HG02623 (cell line): ENCODE measurements around the gene COPS8.

Experiments
- ATAC-seq: cut with Tn5 transposase; IDR thresholded peaks from one replicate; pipeline ENCODE4 v1.9.1; 2021; ENCODE audit warnings: moderate library complexity; ENCODE audit not compliant: unreplicated experiment

Gene COPS8

DNA sequence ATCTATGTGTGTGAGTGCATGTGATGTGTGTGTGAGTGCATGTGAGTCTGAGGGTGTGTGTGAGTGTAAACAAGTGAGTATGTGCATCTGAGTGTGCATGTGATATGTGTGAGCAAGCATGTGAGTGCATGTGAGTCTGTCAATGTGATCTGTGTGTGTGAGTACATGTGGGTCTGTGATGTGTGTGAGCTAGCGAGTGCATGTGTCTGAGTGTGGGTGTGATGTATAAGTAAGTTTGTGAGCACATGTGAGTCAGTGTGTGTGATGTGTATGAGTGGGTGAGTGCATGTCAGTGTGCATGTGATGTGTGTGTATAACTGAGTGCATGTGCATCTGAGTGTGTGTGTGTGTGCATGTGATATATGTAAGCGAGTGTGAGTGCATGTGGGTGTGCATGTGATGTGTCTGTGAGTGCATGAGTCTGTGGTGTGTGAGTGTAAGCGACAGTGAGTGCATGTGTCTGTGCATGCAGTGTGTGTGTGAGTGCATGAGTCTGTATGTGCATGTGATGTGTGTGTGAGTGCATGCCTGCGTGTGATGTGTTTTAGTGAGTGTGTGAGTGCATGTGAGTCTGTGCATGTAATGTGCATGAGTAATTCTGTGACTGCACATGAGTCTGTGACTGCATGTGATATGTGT, 44.1 kb downstream of the COPS8 start:
- ATAC-seq: no peak

DNA sequence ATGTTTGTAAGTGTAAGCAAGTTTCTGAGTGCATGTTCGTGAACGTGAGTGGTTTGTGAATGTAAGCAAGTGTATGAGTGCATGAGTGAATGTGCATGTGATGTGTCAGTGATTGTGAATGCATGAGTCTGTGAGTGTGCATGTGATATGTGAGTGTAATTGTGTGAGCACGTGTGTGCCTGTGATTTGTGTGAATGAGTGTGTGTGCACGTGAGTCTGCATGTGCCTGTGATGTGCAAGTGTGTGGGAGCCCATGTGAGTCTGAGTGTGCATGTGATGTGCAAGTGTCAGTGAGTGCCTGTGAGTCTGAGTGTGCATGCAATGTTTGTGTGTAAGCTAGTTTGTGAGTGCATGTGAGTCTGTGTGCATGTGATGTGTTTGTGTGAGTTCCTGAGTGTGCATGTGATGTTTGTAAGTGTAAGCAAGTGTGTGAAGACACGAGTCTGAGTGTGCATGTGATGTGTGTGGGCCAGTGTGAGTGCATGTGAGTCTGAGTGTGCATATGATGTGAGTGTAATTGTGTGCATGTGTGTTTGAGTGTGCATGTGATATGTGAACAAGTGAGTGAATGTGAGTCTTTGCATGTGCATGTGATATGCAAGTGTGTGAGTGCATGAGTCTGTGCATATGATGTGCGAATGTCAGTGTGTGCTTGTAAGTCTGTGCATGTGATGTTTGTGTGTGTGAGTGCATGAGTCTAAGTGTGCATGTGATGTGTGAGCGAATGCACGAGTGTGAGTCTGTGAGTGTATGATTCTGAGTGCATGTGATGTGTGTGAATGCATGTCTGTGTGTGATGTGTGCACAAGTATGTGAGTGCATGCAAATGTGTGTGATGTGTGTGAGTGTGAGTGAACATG, 45.1 kb downstream of the COPS8 start:
- no peak for ATAC-seq

DNA sequence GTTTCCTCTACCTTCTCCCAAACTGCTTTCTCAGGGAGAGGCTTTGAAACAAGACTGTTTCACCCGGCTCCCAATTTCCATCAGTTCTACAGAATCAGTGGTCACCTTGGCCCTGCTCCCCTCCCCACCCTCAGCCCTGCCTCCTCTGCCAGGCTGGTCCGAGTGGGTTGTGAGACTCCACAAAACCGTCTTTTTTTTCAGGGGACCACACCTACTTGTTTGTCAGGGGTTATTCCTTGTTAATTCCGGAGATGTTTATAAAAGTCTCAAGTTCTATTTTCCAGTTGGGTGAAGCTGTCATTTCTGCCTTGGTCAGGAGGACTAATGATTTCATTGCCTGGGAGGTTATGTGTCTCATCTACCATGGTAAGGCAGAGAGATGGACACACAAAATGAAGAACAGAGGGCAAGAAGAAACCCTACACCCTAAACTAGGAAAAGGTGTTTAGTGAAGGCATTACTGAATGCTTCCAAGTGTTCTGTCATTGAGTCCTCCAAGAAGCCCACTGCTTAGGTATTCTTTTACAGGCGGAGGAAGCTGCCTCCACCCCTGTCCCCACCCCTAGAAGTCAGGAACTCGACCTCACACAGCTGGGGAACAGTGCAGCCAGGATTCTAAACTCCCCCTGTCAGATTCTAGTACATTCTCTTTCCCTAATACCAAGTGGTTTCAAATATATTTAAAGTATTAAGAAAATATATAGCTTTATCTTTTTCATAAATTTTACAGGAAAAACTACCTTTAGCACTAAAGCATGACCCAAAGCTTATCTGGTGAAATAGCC, 46.3 kb downstream of the COPS8 start:
- ATAC-seq: no peak

DNA sequence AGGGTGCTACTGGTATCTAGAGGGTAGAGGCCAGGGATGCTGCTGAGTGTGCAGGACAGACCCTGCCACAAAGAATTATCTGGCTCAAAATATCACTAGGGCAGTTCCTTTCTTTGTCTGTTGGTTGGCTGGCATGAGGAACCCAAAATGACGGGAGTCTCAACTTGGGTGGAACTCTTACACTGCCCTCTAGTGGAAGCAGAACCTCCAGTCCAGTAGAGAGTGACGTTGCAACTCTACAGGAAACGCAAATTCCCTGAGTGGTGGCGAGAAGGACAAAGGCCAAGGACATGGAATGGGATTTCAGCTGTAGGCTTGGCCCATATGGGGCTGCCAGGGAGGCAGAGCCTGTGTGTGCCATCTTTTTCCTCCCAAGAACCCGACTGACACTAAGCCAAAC, 47.1 kb downstream of the COPS8 start:
- no peak for ATAC-seq

DNA sequence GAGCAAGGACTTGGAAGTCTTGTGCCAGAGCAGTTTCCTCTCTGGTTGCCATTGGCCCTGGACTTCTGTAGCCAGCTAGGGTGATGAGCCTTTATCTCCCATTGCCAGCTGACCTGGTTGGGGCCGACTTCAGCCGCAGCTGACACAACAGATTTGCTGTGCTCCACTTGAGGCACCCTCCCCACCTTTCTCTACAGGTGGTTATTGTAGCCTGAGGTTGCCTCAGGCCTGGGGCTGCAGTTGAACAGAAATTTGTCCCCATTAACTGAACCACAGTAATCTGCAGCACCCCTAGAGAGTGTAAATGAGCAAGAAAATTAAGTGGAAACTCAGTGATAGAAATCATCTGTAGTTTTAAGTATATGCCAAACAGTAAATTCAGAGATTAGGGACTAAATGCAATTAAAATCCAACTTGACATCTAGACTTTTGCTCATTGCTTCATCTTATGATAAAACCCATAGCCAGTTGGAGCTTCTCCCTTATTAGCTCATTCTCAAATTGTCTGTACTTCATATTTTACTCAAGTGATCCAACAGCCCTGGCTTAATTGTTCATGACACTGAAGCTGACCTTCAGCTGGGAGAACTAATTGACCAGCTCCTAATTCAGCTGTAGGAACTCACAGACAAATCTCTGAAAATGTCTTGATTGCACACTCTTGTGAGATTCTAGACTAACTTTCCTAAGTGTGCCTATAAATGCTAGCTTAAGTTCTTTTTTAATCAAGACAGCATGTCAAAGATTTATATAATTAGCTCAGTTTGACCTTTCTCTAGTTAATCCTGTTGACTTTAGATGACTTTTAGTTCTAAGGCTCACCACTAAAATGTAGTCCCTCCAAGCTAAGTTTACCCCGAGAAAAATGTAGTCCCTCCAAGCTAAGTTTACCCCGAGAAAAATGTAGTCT, 48.9 kb downstream of the COPS8 start:
- no peak for ATAC-seq

DNA sequence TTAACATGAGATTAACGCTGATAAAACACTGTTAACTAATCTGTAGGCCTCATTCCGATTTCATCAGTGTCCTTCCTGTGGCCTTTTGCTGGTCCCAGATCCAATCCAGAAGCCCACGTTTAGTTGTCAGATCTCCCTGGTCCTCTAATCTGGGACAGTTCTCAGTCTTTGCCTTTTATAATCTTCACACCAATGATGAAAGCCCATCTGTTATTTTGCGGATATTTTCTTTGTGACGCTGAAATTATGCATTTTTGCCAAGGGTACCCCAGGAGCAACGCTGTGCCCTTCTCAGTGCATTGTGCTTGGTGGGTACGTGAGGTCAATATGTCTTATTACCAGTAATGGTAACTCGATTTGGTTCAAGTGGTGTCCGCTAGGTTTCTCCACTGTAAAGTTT, 51.1 kb downstream of the COPS8 start:
- no peak for ATAC-seq

DNA sequence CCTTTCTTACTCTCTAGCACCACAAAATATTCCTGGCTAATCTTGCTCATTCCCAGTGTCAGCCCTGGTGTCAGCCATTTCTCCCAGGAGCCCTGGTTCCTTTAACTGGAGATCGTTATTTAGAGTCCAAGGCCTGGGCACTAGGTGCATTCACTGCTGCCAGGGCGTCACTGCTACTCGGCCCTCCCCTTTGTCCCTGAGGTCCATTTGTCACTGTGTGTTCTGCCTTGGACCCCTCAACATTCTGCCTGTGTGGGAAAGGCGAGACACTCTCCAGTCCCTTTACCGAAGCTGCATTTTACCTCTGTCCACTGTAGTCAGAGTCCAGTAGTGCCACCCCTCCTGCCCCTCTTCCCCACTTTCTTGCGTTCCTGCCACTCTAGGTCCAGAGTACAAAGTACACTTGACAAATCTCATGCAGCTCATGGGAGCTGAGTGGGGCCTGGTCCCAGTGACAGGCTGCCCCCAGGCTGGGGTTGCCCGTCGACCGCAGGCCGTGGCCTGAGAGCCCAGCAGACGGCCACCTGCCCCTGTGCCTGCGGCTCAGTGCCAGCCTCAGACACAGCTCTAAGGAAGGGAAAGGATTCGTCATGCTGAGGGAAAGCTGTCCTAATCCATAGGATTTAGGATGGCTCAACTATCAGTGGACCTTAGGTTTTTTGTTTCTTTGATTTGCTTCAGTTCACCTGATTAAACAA, 52.1 kb downstream of the COPS8 start:
- no peak for ATAC-seq

DNA sequence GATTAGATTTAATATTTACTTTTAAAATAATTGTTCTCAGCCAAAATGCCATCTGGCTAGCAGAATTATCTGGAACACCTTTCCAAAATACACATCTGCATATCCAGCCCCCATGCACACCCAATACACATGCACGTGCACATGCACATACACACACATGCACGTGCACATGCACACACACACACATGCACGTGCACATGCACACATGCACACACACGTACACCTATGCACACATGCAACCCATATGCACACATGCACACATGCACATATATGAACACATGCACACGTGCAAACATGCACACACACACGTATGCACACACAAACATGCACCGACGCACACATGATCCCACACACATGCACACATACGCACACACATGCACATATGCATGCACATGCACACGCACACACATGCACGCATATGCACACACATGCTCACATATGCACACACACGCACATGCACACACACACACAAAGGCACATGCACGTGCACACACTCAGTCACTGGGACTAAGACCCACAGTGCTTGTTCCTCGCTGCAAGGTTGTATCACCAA, 53.5 kb downstream of the COPS8 start:
- no peak for ATAC-seq

DNA sequence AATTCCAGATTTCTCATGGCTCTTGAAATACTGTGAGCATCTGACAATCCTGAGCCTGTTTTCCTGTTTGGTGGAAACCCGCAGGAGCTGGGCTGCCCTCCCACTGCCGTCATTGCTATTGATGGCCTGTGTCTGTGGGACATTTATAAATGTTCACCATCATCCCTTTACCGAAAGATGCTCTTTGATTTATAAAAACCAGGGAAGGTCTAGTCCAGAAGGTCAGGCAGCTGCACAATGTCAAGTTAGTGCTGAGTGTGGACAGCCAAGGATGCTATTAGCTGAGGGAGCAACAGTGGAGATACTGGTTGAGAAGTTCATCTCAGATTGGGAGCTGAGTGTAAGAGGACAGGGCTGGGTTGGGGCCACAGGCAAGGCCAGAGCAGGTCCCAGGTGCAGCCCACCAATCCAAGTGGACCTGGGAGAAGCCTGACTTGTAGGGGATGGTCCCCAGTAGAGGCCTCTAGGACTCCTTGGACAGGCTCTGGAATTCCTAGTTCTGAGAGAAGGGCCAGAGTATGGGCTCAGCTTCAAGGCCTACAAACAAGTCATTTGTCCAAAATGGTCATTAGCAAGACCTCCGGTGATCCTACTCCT, 55.1 kb downstream of the COPS8 start:
- ATAC-seq: no peak

DNA sequence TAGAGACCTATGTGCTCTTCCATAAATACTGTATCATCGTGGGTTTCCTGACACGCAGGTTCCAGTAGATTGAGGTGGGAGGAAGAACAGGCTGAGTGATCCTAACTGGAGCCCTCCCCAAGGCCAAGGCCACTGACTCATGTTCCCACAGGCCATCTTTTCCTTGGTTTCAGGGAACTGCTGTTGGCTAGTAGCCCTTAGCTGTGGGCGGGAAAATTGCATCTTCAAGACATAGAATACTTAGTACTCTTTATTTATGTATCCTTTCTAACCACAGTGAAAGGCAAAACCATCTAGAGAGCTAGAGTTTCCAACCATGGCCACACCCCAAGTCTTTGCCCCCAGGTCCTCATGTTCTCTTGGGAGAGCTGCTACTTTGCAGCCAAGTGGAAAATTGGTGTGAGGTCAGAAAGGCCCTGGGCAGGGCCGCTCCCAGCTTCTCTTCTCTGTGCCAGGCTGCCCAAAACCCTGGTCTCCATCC, 55.9 kb downstream of the COPS8 start:
- ATAC-seq: no peak

DNA sequence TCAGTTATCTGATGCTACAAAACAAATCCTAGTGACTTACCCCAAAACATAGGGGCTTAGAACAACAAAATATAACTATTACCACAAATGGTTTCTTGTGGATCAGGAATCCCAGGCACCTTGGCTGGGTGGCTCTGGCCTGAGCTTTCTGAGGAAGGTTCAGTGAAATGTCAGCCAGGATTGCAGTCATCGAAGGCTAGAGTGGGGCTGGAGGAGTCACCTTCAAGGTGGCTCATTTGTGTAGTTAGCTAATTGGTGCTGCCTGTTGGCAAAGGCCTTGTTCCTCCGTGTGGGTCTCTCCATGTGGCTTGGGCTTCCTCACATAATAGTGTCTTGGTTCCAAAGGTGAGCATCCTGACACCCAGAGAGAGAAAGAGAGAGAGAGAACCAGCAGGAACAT, 57.4 kb downstream of the COPS8 start:
- ATAC-seq: no peak

DNA sequence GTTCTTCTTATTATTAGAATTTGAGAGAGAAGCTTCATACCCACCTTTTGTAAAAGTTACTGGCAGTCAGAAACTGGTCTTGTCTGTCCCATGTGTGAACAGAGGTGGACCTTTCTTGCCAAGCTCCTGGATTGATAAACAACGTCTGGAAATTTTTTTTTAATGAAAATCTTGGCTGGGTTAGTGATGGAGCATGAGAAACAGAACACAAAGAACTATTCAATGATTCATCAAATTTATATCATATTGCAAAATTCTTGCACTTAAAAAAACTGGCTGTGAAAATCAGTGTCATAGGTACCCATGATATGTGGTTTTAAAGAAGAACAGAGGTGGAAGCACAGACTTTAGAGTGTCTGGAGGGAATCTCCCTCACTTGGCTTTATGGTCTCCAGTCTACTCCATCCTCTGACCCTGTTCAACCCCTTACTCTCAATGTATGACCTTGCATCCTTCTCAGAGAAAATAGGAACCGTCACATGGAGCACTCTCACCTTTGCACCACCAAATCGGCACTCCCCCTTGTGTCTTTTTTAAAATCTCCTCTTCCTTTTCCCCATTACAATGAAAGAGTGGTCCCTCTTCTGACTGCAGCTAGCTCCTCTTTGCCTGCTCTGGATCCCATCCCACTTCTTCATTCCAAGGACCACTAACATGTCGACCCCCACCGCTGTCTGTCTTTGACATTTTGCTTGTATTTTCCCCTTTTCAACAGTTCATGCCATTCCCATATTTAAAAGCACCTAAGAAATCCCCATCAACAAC, 58.2 kb downstream of the COPS8 start:
- no peak for ATAC-seq

DNA sequence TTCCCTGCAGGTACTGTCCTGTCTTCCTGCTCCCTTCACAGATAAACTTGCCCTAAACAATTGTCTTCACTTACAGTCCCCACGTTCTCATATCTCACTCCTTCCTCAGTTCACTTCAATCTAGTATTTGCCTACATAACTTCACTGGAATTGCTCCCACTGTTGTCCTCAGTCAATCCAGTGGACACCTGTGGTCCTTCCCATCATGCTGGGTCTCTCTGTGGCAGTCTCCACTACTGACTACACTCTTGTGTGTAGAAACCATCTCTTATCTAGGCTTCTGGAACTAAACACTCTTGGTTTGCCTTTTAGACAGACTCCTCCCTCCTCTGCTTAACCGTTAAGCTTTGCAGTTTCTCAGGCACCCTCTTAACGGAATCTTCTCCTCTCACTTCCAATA, 58.8 kb downstream of the COPS8 start:
- no peak for ATAC-seq

DNA sequence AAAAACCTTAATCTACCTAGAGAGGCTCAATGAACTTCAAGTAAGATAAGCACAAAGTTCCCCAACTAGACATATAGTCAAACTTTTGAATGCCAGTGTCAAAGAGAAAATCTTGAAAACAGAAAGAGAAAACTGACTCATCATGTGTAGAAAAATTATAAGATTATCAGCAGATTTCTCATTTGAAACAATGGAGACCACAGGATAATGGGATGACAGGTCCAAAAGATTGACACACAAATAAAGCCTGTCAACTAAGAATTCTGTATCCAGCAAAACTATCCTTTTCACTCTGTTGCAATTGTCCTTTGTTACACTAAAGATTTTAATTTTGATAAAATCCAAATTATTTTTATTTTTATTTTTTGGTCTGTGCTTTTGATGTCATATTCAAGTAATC, 61.6 kb downstream of the COPS8 start:
- ATAC-seq: no peak

DNA sequence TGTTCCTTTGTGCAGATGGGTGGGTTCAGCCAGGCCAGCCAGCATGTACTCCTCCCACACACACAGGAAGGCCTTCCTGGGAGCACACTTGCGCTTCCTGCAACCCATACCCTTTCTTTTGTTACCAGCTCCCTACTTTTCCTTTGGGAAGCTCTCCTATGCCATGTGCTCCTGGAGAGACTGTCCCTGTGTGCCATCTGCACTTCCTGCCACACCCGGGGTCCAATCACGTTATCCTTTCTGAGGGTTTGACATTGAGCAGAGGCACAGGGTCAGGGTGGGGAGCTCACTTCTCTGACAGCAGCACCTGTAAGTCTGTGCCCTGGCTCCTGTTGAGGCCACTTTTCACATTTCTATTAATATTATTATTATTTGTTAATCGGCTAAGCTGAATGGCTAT, 62.9 kb downstream of the COPS8 start:
- ATAC-seq: no peak

DNA sequence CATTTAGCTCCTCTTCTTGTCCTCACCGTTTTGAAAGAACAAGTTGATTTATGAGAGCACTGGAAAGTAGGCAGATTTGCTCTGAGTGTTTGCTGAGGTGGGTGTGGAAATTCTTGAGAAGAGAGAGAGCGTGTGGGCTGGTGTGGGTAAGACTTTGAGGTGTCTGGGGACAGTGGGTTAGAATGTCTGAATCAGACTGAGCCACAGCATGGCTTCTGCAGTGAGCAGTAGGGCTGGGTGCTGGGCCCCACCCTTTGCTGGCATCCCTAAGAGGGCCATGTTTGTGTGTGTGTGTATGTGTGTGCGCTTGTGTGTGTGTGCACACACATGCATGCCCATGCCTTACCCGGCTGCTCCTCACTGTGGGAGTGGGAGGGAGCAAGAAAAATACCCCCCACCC, 63.7 kb downstream of the COPS8 start:
- ATAC-seq: no peak
